Right lobe of liver (tissue), 4 donors: Measurements from ENCODE around the gene OR4D2.

ENCODE experiments used
- CTCF ChIP-seq, 4 donors: fragments of 200-600 bp in 3 of 4; fragments of 450-650 bp in 1 of 4; IDR thresholded peaks; one replicate each; pipeline versions ENCODE4 v1.5.1 to v1.8.0; 2016 to 2022; ENCODE audit warnings: antibody characterized with exemption in 4 of 4, mild to moderate bottlenecking in 2 of 4
- POLR2A ChIP-seq: fragments of 450-650 bp; IDR thresholded peaks from one replicate; pipeline ENCODE4 v1.6.1; 2017; ENCODE audit warnings: antibody characterized with exemption, mild to moderate bottlenecking
- donor health status: DM: no; HTN: no; CAD: no.
- donor health status: DM: no; HTN: no; CAD: no.
- donor health status: DM: no; HTN: yes; CAD: no.

DNA sequence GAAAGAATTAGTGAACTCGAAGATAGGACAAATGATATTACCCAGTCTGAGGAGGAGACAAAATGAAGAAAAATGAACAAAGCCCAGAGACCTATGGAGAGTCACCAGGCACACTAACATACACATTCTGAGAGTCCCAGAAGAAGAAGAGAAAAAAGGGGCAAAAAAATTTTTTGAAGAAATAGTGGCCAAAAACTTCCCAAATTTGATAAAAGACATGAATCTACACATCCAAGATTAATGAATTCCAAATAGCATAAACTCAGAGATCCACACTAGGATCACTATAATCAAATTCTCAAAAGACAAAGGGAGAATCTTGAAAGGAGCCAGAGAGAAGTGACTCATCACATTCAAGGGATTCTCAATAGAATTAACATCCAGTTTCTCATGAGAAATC, 22.0 kb upstream of the OR4D2 start:
- no peak for TF ChIP-seq CTCF (IDR thresholded peaks at IDR 0.05)
- no peak for TF ChIP-seq POLR2A
